Measurements from ENCODE around the gene CT45A1. TPM values are rescaled to one million over a fixed set of nuclear protein-coding genes. Genes with fewer than 3 reads are reported as not detected.

The CT45A1 gene
- total RNA-seq, 2 donors from 2014 or later, result not detected

Other genes with a start within 250 kb of the CT45A1 start
- gene INTS6L, start 193.0 kb upstream of the CT45A1 start, total RNA-seq, result 10 to 100 TPM; 15.2 to 46.5 TPM
- not detected for gene CT45A3, start 54.6 kb downstream of the CT45A1 start, total RNA-seq
- gene CT45A5, start 71.9 kb downstream of the CT45A1 start, total RNA-seq, result not detected
- not detected for gene CT45A6, start 89.1 kb downstream of the CT45A1 start, total RNA-seq
- not detected for gene CT45A2, start 106.4 kb downstream of the CT45A1 start, total RNA-seq
- not detected for gene CT45A7, start 123.6 kb downstream of the CT45A1 start, total RNA-seq
- not detected for gene CT45A8, start 140.9 kb downstream of the CT45A1 start, total RNA-seq
- not detected for gene CT45A9, start 158.2 kb downstream of the CT45A1 start, total RNA-seq
- not detected for gene CT45A10, start 179.8 kb downstream of the CT45A1 start, total RNA-seq
- not detected for gene SAGE1, start 180.1 kb downstream of the CT45A1 start, total RNA-seq